ENCODE measurements around the gene E2F6. TPM values are rescaled to one million over a fixed set of nuclear protein-coding genes. Genes with fewer than 3 reads are reported as not detected.

The E2F6 gene
- total and polyA plus RNA-seq, 2 donors, result 8.3 to 11.0 TPM

DNA sequence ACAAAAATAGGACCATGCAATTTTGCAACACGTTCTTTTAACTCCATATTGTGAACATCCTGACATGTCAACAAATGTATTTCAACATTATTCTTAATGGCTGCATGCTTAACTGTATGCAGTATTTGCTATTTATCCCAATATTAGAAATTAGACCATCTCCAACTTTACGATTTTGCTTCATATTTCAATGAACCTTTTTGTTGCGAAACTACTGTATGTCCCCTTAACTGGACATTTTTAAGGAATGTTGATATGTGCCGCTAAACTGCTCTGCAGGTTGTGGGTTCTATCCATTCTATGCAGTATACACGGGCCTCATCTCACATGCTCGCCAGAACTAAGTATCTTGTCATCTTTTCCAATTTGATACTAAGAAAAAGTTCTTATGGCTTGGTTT is 11.1 kb downstream of the E2F6 start:
- no peak overlapping the region for H3K27ac ChIP-seq (ENCODE audit: low read depth in 1 of 2, low read length in 1 of 2)
- WGBS, result 97% methylated on average over 6 of the region's 6 CpGs
- no peak overlapping the region for H3K4me3 ChIP-seq (ENCODE audit: low read length in 2 of 2)
- peaks cover under 1 to 11% of the 10 kb centered on the region in 2 donors for H3K36me3 ChIP-seq (ENCODE audit: control insufficient read depth in 2 of 2, insufficient read depth in 2 of 2, low read length in 1 of 2)
- no peaks in the 10 kb centered on the region for H3K9me3 ChIP-seq (ENCODE audit: control insufficient read depth in 2 of 2, insufficient read depth in 1 of 2, low read length in 1 of 2)
- no peaks in the 10 kb centered on the region for H3K27me3 ChIP-seq (ENCODE audit: control insufficient read depth in 2 of 2, insufficient read depth in 1 of 2, low read length in 1 of 2)
- no peak for DNase-seq (ENCODE audit: low read depth in 6 of 9, low spot score in 9 of 9)
- H3K4me1 ChIP-seq (ENCODE audit: control insufficient read depth in 2 of 2, insufficient read depth in 2 of 2, low read length in 2 of 2), result peaks cover 0 to 10% of the 10 kb centered on the region in 2 donors

DNA sequence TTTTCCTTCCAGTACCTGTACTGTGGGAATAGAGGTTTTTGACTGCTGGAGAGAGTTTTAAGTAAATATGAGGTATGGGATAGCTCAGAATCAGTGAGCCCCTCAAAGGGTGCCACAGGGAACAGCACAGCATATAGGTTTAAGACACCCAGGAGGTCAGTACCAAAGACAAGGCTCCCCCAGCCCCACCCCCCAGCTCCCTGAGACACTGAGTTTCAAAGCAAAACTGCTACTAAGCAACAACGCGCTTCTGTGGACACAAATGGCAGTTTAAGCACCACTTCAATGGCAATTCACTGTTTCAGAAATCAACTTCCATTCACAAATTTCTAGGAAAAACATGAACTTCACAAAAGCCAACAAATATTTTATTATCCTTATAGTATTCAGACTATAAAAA is 15.2 kb downstream of the E2F6 start:
- 98% methylated on average over 2 of the region's 2 CpGs for WGBS

DNA sequence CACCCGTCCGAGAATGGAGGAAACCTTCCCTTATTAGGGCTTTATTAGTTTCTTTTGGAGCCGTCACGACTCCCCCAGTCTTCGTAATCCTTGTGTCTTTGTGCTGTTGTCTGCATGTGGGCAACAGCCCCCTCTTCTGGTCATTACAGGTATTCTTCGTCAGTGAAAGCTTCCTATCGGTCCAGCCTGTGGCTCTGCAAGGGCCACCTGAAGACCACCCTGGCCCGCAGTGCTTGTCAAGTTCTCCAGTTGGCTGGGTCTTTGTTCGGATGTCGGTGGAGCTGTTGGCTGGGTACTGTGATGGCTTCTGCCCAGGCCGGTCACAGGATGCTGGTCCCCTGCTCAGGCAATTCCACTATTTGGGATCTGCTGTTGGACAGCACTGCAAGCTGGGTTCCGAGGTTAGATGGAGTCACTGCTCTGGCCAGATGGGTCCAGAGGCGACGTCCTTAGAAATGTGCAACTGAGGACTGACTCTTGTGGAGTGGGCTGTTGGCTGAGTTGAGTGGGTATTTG is 19.2 kb downstream of the E2F6 start:
- peak in 6 of 9 donors; percentile 21 to 70 (median 38) for DNase-seq (ENCODE audit: low read depth in 6 of 9, low spot score in 9 of 9)
- H3K27ac ChIP-seq (ENCODE audit: low read depth in 1 of 2, low read length in 1 of 2), result no peak overlapping the region
- H3K9me3 ChIP-seq (ENCODE audit: control insufficient read depth in 2 of 2, insufficient read depth in 1 of 2, low read length in 1 of 2), result peaks cover 0 to 6% of the 10 kb centered on the region in 2 donors
- H3K4me1 ChIP-seq (ENCODE audit: control insufficient read depth in 2 of 2, insufficient read depth in 2 of 2, low read length in 2 of 2), result no peaks in the 10 kb centered on the region
- no peak overlapping the region for H3K4me3 ChIP-seq (ENCODE audit: low read length in 2 of 2)
- H3K27me3 ChIP-seq (ENCODE audit: control insufficient read depth in 2 of 2, insufficient read depth in 1 of 2, low read length in 1 of 2), result no peaks in the 10 kb centered on the region
- peaks cover 18 to 34% of the 10 kb centered on the region in 2 donors for H3K36me3 ChIP-seq (ENCODE audit: control insufficient read depth in 2 of 2, insufficient read depth in 2 of 2, low read length in 1 of 2)
- WGBS, result 90% methylated on average over 14 of the region's 14 CpGs

More for the DNA sequence above, 15.2 kb downstream of the E2F6 start:
- H3K9me3 ChIP-seq (ENCODE audit: control insufficient read depth in 2 of 2, insufficient read depth in 1 of 2, low read length in 1 of 2), result no peaks in the 10 kb centered on the region
- H3K4me3 ChIP-seq (ENCODE audit: low read length in 2 of 2), result no peak overlapping the region
- no peak overlapping the region for H3K27ac ChIP-seq (ENCODE audit: low read depth in 1 of 2, low read length in 1 of 2)
- H3K27me3 ChIP-seq (ENCODE audit: control insufficient read depth in 2 of 2, insufficient read depth in 1 of 2, low read length in 1 of 2), result no peaks in the 10 kb centered on the region
- H3K36me3 ChIP-seq (ENCODE audit: control insufficient read depth in 2 of 2, insufficient read depth in 2 of 2, low read length in 1 of 2), result peaks cover 14 to 33% of the 10 kb centered on the region in 2 donors
- DNase-seq (ENCODE audit: low read depth in 6 of 9, low spot score in 9 of 9), result no peak
- H3K4me1 ChIP-seq (ENCODE audit: control insufficient read depth in 2 of 2, insufficient read depth in 2 of 2, low read length in 2 of 2), result peaks cover 0 to 2% of the 10 kb centered on the region in 2 donors

GRCh38 chr2:11444737-11445136 is 21.2 kb downstream of the E2F6 start:
- Histone ChIP-seq H3K27ac (ENCODE audit: low read depth in 1 of 2, low read length in 1 of 2) (no peak overlapping the region), H3K9me3 (ENCODE audit: control insufficient read depth in 2 of 2, insufficient read depth in 1 of 2, low read length in 1 of 2) (peaks cover 0 to 6% of the 10 kb centered on the region in 2 donors), H3K4me1 (ENCODE audit: control insufficient read depth in 2 of 2, insufficient read depth in 2 of 2, low read length in 2 of 2) (no peaks in the 10 kb centered on the region), H3K27me3 (ENCODE audit: control insufficient read depth in 2 of 2, insufficient read depth in 1 of 2, low read length in 1 of 2) (no peaks in the 10 kb centered on the region), H3K36me3 (ENCODE audit: control insufficient read depth in 2 of 2, insufficient read depth in 2 of 2, low read length in 1 of 2) (peaks cover 16 to 26% of the 10 kb centered on the region in 2 donors), H3K4me3 (ENCODE audit: low read length in 2 of 2) (no peak overlapping the region)
- 93% methylated on average over 4 of the region's 4 CpGs for WGBS
- DNase-seq (ENCODE audit: low read depth in 6 of 9, low spot score in 9 of 9), result no peak

DNA sequence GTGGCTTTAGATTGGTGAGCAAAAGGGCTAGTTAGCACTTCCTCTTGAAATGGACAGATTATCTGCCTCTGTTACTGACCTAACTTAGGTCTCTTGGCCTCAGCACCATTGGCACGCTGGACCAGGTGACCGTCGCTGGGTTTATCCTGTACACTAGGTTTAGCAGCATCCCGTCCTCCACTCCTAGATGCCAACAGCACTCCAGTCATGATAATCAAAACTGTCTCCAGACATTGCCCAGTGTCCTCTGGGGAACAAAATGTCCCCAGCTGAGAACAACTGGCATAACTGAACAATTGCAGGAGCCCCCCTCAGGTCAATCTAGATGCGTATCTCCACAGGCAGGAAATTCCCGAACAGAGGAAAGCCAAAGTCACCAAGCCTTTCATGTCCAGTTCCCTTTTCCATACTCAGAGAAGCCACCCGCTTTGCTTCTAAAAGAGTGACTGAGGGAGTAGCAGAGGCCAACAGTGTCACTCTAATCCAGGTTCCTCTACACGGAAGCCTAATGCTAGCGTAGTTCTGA is 27.3 kb downstream of the E2F6 start:
- H3K36me3 ChIP-seq (ENCODE audit: control insufficient read depth in 2 of 2, insufficient read depth in 2 of 2, low read length in 1 of 2), result peaks cover 0 to 1% of the 10 kb centered on the region in 2 donors
- no peaks in the 10 kb centered on the region for H3K4me1 ChIP-seq (ENCODE audit: control insufficient read depth in 2 of 2, insufficient read depth in 2 of 2, low read length in 2 of 2)
- no peak for DNase-seq (ENCODE audit: low read depth in 6 of 9, low spot score in 9 of 9)
- H3K9me3 ChIP-seq (ENCODE audit: control insufficient read depth in 2 of 2, insufficient read depth in 1 of 2, low read length in 1 of 2), result peaks cover 0 to 6% of the 10 kb centered on the region in 2 donors
- H3K27me3 ChIP-seq (ENCODE audit: control insufficient read depth in 2 of 2, insufficient read depth in 1 of 2, low read length in 1 of 2), result no peaks in the 10 kb centered on the region
- H3K4me3 ChIP-seq (ENCODE audit: low read length in 2 of 2), result no peak overlapping the region
- no peak overlapping the region for H3K27ac ChIP-seq (ENCODE audit: low read depth in 1 of 2, low read length in 1 of 2)
- 99% methylated on average over 9 of the region's 9 CpGs for WGBS

DNA sequence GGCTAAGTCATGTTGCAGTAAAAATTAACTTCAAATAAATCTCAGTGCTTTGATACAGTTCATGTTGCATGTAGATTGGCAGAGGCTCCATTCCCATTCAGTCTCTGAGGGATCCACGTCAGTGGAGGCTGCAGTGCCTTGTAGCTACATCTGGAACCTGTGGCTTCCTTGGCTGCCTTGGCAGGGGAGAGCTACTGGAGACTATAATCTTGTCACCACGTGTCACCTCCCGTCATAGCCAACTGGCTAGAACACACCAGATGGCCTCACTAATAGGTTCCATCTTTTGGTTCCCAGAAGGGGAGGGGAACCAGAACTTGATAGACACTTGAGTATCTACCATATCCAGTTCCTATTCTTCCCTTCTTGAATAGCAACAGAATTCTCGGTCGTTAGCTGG is 28.4 kb downstream of the E2F6 start:
- Histone ChIP-seq H3K4me1 (ENCODE audit: control insufficient read depth in 2 of 2, insufficient read depth in 2 of 2, low read length in 2 of 2) (no peaks in the 10 kb centered on the region), H3K36me3 (ENCODE audit: control insufficient read depth in 2 of 2, insufficient read depth in 2 of 2, low read length in 1 of 2) (no peaks in the 10 kb centered on the region), H3K4me3 (ENCODE audit: low read length in 2 of 2) (no peak overlapping the region), H3K27me3 (ENCODE audit: control insufficient read depth in 2 of 2, insufficient read depth in 1 of 2, low read length in 1 of 2) (no peaks in the 10 kb centered on the region), H3K9me3 (ENCODE audit: control insufficient read depth in 2 of 2, insufficient read depth in 1 of 2, low read length in 1 of 2) (peaks cover 0 to 4% of the 10 kb centered on the region in 2 donors), H3K27ac (ENCODE audit: low read depth in 1 of 2, low read length in 1 of 2) (no peak overlapping the region)
- no peak for DNase-seq (ENCODE audit: low read depth in 6 of 9, low spot score in 9 of 9)
- 98% methylated on average over 5 of the region's 5 CpGs for WGBS

DNA sequence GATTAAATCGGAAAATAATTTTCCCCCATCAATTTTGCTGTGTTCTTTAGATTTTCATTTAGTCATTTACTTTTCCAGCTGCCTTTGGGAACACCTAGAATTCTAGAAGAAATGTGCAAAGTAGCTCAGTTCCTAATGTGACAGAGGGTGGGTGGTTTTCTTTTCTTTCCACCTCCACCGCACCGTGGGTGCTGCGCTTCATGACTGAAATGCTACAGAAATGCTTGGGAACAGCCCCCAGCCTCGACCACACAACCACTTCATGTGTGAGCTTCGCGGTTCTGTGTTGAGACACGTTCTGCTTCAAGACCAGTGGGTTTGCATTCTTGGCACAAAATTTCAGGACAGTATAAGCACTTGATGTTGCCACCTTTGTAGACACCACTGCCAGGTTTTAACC is 30.9 kb downstream of the E2F6 start:
- H3K9me3 ChIP-seq (ENCODE audit: control insufficient read depth in 2 of 2, insufficient read depth in 1 of 2, low read length in 1 of 2), result no peaks in the 10 kb centered on the region
- H3K36me3 ChIP-seq (ENCODE audit: control insufficient read depth in 2 of 2, insufficient read depth in 2 of 2, low read length in 1 of 2), result no peaks in the 10 kb centered on the region
- H3K4me3 ChIP-seq (ENCODE audit: low read length in 2 of 2), result no peak overlapping the region
- H3K27ac ChIP-seq (ENCODE audit: low read depth in 1 of 2, low read length in 1 of 2), result no peak overlapping the region
- WGBS, result 95% methylated on average over 8 of the region's 8 CpGs
- H3K27me3 ChIP-seq (ENCODE audit: control insufficient read depth in 2 of 2, insufficient read depth in 1 of 2, low read length in 1 of 2), result no peaks in the 10 kb centered on the region
- DNase-seq (ENCODE audit: low read depth in 6 of 9, low spot score in 9 of 9), result no peak
- no peaks in the 10 kb centered on the region for H3K4me1 ChIP-seq (ENCODE audit: control insufficient read depth in 2 of 2, insufficient read depth in 2 of 2, low read length in 2 of 2)

- 99% methylated on average over 7 of the region's 7 CpGs for WGBS
- H3K4me3 ChIP-seq (ENCODE audit: low read length in 2 of 2), result no peak overlapping the region
- H3K36me3 ChIP-seq (ENCODE audit: control insufficient read depth in 2 of 2, insufficient read depth in 2 of 2, low read length in 1 of 2), result no peaks in the 10 kb centered on the region
- no peak overlapping the region for H3K27ac ChIP-seq (ENCODE audit: low read depth in 1 of 2, low read length in 1 of 2)
- no peaks in the 10 kb centered on the region for H3K4me1 ChIP-seq (ENCODE audit: control insufficient read depth in 2 of 2, insufficient read depth in 2 of 2, low read length in 2 of 2)
- H3K9me3 ChIP-seq (ENCODE audit: control insufficient read depth in 2 of 2, insufficient read depth in 1 of 2, low read length in 1 of 2), result no peaks in the 10 kb centered on the region
- no peak for DNase-seq (ENCODE audit: low read depth in 6 of 9, low spot score in 9 of 9)
- no peaks in the 10 kb centered on the region for H3K27me3 ChIP-seq (ENCODE audit: control insufficient read depth in 2 of 2, insufficient read depth in 1 of 2, low read length in 1 of 2)
Measured at GRCh38 chr2:11434443-11434842, 31.5 kb downstream of the E2F6 start.

GRCh38 chr2:11433822-11434221 is 32.1 kb downstream of the E2F6 start:
- H3K27ac ChIP-seq (ENCODE audit: low read depth in 1 of 2, low read length in 1 of 2), result no peak overlapping the region
- H3K27me3 ChIP-seq (ENCODE audit: control insufficient read depth in 2 of 2, insufficient read depth in 1 of 2, low read length in 1 of 2), result no peaks in the 10 kb centered on the region
- no peaks in the 10 kb centered on the region for H3K4me1 ChIP-seq (ENCODE audit: control insufficient read depth in 2 of 2, insufficient read depth in 2 of 2, low read length in 2 of 2)
- DNase-seq (ENCODE audit: low read depth in 6 of 9, low spot score in 9 of 9), result no peak
- H3K9me3 ChIP-seq (ENCODE audit: control insufficient read depth in 2 of 2, insufficient read depth in 1 of 2, low read length in 1 of 2), result no peaks in the 10 kb centered on the region
- 97% methylated on average over 5 of the region's 5 CpGs for WGBS
- H3K36me3 ChIP-seq (ENCODE audit: control insufficient read depth in 2 of 2, insufficient read depth in 2 of 2, low read length in 1 of 2), result no peaks in the 10 kb centered on the region
- H3K4me3 ChIP-seq (ENCODE audit: low read length in 2 of 2), result no peak overlapping the region
